Measurements from ENCODE around the gene BBX. TPM values are rescaled to one million over a fixed set of nuclear protein-coding genes. Genes with fewer than 3 reads are reported as not detected.

BBX gene
- total and polyA plus RNA-seq, 2 of the 13 experiments (the other 11 are each of a cell fraction or from before 2014, with no cell fraction given) = 13.7 to 23.2 TPM

DNA sequence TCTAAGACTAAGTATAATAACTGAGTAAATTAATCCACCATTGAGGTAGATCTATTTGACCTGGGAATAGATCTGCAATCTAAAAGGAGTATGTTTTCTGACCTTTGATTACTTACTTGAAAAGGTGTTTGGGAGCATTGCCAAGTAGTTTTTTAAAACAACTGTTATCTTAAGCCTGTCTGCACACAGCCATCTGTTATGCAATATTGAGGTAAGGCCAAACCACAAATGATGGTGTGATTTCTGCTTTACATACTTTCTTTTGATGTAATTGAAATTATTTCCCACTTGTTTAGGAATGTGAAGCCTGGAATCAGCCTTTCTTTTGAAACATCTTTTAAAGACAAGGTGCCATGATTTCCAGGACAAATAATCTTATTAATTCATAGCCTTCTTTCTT is 274.0 kb downstream of the BBX start (continued):
- TF ChIP-seq TCF7 (IDR thresholded peaks at IDR 0.05; ENCODE audit: low read depth) = peak; percentile 68
- TF ChIP-seq RFX1 (IDR thresholded peaks at IDR 0.05) = no peak
- 0 out of 2 replicates have a peak, but pooled peaks have one; percentile 21 for TF ChIP-seq HMG20A (CRISPR knock-in tag; IDR thresholded peaks at IDR 0.05; ENCODE audit: borderline replicate concordance)
- TF ChIP-seq MTA3 (CRISPR knock-in tag; IDR thresholded peaks at IDR 0.05) = no peak
- TF ChIP-seq DR1 (CRISPR knock-in tag; IDR thresholded peaks at IDR 0.05) = no peak
- no peak for TF ChIP-seq ZBTB21 (CRISPR knock-in tag; IDR thresholded peaks at IDR 0.05)
- 0 out of 2 replicates have a peak, but pooled peaks have one; percentile 20 for TF ChIP-seq TARDBP (CRISPR knock-in tag; IDR thresholded peaks at IDR 0.05)
- TF ChIP-seq, protein P1, sequence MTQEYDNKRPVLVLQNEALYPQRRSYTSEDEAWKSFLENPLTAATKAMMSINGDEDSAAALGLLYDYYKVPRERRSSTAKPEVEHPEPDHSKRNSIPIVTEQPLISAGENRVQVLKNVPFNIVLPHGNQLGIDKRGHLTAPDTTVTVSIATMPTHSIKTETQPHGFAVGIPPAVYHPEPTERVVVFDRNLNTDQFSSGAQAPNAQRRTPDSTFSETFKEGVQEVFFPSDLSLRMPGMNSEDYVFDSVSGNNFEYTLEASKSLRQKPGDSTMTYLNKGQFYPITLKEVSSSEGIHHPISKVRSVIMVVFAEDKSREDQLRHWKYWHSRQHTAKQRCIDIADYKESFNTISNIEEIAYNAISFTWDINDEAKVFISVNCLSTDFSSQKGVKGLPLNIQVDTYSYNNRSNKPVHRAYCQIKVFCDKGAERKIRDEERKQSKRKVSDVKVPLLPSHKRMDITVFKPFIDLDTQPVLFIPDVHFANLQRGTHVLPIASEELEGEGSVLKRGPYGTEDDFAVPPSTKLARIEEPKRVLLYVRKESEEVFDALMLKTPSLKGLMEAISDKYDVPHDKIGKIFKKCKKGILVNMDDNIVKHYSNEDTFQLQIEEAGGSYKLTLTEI (CRISPR knock-in tag; conservative IDR thresholded peaks at IDR 0.05) = no peak
- no peak for TF ChIP-seq ZSCAN9 (CRISPR knock-in tag; IDR thresholded peaks at IDR 0.05; ENCODE audit: borderline replicate concordance)
- TF ChIP-seq ZNF510 (CRISPR knock-in tag; IDR thresholded peaks at IDR 0.05; ENCODE audit: low read depth) = no peak
- peak; percentile 58; the same call in 1 of the 2 replicates for TF ChIP-seq NCOA2 (CRISPR knock-in tag; IDR thresholded peaks at IDR 0.05)
- no peak for TF ChIP-seq BHLHE40 (IDR thresholded peaks at IDR 0.05; ENCODE audit: low read length)
- TF ChIP-seq ZNF878 (CRISPR knock-in tag; IDR thresholded peaks at IDR 0.05) = no peak
- no peak for TF ChIP-seq ZNF224 (CRISPR knock-in tag; IDR thresholded peaks at IDR 0.05)
- peak; percentile 55; the same call in 1 of the 2 replicates for TF ChIP-seq GATAD2A (CRISPR knock-in tag; IDR thresholded peaks at IDR 0.05)
- TF ChIP-seq RARA (CRISPR knock-in tag; IDR thresholded peaks at IDR 0.05) = peak; percentile 35; the same call in 1 of the 2 replicates
- TF ChIP-seq ZNF816 (CRISPR knock-in tag; IDR thresholded peaks at IDR 0.05; ENCODE audit: borderline replicate concordance) = no peak
- TF ChIP-seq ZNF550 (CRISPR knock-in tag; IDR thresholded peaks at IDR 0.05; ENCODE audit: borderline replicate concordance) = no peak
- no peak for TF ChIP-seq YY1 (IDR thresholded peaks at IDR 0.05; ENCODE audit: insufficient read depth, insufficient replicate concordance, low read depth, low read length)
- TF ChIP-seq, protein P2, sequence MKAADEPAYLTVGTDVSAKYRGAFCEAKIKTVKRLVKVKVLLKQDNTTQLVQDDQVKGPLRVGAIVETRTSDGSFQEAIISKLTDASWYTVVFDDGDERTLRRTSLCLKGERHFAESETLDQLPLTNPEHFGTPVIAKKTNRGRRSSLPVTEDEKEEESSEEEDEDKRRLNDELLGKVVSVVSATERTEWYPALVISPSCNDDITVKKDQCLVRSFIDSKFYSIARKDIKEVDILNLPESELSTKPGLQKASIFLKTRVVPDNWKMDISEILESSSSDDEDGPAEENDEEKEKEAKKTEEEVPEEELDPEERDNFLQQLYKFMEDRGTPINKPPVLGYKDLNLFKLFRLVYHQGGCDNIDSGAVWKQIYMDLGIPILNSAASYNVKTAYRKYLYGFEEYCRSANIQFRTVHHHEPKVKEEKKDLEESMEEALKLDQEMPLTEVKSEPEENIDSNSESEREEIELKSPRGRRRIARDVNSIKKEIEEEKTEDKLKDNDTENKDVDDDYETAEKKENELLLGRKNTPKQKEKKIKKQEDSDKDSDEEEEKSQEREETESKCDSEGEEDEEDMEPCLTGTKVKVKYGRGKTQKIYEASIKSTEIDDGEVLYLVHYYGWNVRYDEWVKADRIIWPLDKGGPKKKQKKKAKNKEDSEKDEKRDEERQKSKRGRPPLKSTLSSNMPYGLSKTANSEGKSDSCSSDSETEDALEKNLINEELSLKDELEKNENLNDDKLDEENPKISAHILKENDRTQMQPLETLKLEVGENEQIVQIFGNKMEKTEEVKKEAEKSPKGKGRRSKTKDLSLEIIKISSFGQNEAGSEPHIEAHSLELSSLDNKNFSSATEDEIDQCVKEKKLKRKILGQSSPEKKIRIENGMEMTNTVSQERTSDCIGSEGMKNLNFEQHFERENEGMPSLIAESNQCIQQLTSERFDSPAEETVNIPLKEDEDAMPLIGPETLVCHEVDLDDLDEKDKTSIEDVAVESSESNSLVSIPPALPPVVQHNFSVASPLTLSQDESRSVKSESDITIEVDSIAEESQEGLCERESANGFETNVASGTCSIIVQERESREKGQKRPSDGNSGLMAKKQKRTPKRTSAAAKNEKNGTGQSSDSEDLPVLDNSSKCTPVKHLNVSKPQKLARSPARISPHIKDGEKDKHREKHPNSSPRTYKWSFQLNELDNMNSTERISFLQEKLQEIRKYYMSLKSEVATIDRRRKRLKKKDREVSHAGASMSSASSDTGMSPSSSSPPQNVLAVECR (CRISPR knock-in tag; IDR thresholded peaks at IDR 0.05; ENCODE audit: borderline replicate concordance) = no peak
- no peak for TF ChIP-seq NPAS2 (CRISPR knock-in tag; IDR thresholded peaks at IDR 0.05; ENCODE audit: borderline replicate concordance)
- TF ChIP-seq THAP11 (CRISPR knock-in tag; IDR thresholded peaks at IDR 0.05) = 0 out of 2 replicates have a peak, but pooled peaks have one; percentile 19
- TF ChIP-seq ZNF460 (CRISPR knock-in tag; IDR thresholded peaks at IDR 0.05; ENCODE audit: borderline replicate concordance) = no peak
